HEK293 (cell line): ENCODE measurements around the gene LOX.

Experiments
- CTCF ChIA-PET: fragments of 350-600 bp; formaldehyde crosslinking; extraction: SDS; loops from one replicate; lab custom pipeline; 2021; ENCODE audit warnings: antibody characterized with exemption; lab: Yijun Ruan, JAX
- POLR2A ChIA-PET: fragments of 300-600 bp; formaldehyde crosslinking; extraction: SDS; loops from one replicate; lab custom pipeline; 2020; ENCODE audit warnings: antibody characterized with exemption, inconsistent platforms; lab: Yijun Ruan, JAX
- H3K27ac ChIP-seq: fragments of 200-500 bp; sonication (Bioruptor generic); 2 replicates; pipeline ENCODE4 v1.5.1; 2014; ENCODE audit warnings: low read depth, low read length, control low read depth, inconsistent platforms; ENCODE audit errors: extremely low read depth
- H3K36me3 ChIP-seq, 2 experiments: fragments of 200-500 bp in 1 of 2; sonication (Bioruptor generic) in 1 of 2; 1 replicate in 1 of 2; 2 replicates in 1 of 2; pipeline ENCODE4 v1.5.1; 2014 to 2017; ENCODE audit warnings: inconsistent platforms in 2 of 2, low read length in 2 of 2; ENCODE audit not compliant: control insufficient read depth in 2 of 2, insufficient read depth in 1 of 2
- H3K4me1 ChIP-seq: fragments of 200-500 bp; sonication (Bioruptor generic); 2 replicates; pipeline ENCODE4 v1.5.1; 2014; ENCODE audit warnings: mild to moderate bottlenecking, low read length, inconsistent platforms; ENCODE audit not compliant: control insufficient read depth, insufficient read depth
- H3K4me3 ChIP-seq: 2 replicates; pipeline ENCODE4 v1.5.1; 2011; ENCODE audit warnings: low read depth, mild to moderate bottlenecking, control low read depth, low read length, moderate library complexity
- H3K9me3 ChIP-seq: fragments of 200-500 bp; sonication (Bioruptor generic); 2 replicates; pipeline ENCODE4 v1.5.1; 2014; ENCODE audit warnings: low read depth, low read length, inconsistent platforms; ENCODE audit not compliant: control insufficient read depth, insufficient read depth
- EGR2 ChIP-seq: fragments of 450-650 bp; formaldehyde crosslinking; IDR thresholded peaks from 2 replicates; pipeline ENCODE4 v1.5.1; 2016; ENCODE audit warnings: low read depth, missing biosample characterization, missing genetic modification characterization
- GFI1B ChIP-seq: fragments of 450-650 bp; formaldehyde crosslinking; IDR thresholded peaks from 2 replicates; pipeline ENCODE4 v1.5.1; 2016; ENCODE audit warnings: missing biosample characterization, missing genetic modification characterization
- PRDM1 ChIP-seq: fragments of 450-650 bp; formaldehyde crosslinking; IDR thresholded peaks from 2 replicates; pipeline ENCODE4; 2016; ENCODE audit warnings: missing biosample characterization, missing genetic modification characterization
- YY1 ChIP-seq: fragments of 450-650 bp; formaldehyde crosslinking; IDR thresholded peaks from 2 replicates; pipeline ENCODE4 v1.5.1; 2018; ENCODE audit warnings: missing biosample characterization, missing genetic modification characterization
- ZNF174 ChIP-seq: fragments of 450-650 bp; formaldehyde crosslinking; IDR thresholded peaks from 2 replicates; pipeline ENCODE4 v1.5.0; 2017; ENCODE audit warnings: missing biosample characterization, mild to moderate bottlenecking, missing genetic modification characterization
- ZNF175 ChIP-seq: fragments of 450-650 bp; formaldehyde crosslinking; IDR thresholded peaks from 2 replicates; pipeline ENCODE4 v1.5.1; 2016; ENCODE audit warnings: missing biosample characterization, missing genetic modification characterization
- ZNF341 ChIP-seq: fragments of 450-650 bp; formaldehyde crosslinking; IDR thresholded peaks from 2 replicates; pipeline ENCODE4; 2016; ENCODE audit warnings: low read depth, missing biosample characterization, missing genetic modification characterization
- ZNF391 ChIP-seq: fragments of 450-650 bp; formaldehyde crosslinking; IDR thresholded peaks from 2 replicates; pipeline ENCODE4 v1.5.1; 2016; ENCODE audit warnings: low read depth, missing biosample characterization, missing genetic modification characterization, borderline replicate concordance
- ZNF629 ChIP-seq: fragments of 450-650 bp; formaldehyde crosslinking; IDR thresholded peaks from 2 replicates; pipeline ENCODE4 v1.5.1; 2017; ENCODE audit warnings: missing biosample characterization, missing genetic modification characterization
- ZNF658 ChIP-seq: fragments of 450-650 bp; formaldehyde crosslinking; IDR thresholded peaks from 2 replicates; pipeline ENCODE4; 2016; ENCODE audit warnings: missing biosample characterization, missing genetic modification characterization
- ZNF777 ChIP-seq: fragments of 450-650 bp; formaldehyde crosslinking; IDR thresholded peaks from 2 replicates; pipeline ENCODE4 v1.5.1; 2017; ENCODE audit warnings: missing biosample characterization, missing genetic modification characterization, borderline replicate concordance
- ZNF791 ChIP-seq: fragments of 450-650 bp; formaldehyde crosslinking; IDR thresholded peaks from 2 replicates; pipeline ENCODE4 v1.5.1; 2016; ENCODE audit warnings: missing biosample characterization, missing genetic modification characterization
- TF ChIP-seq, protein P1 (sequence below): fragments of 450-650 bp; formaldehyde crosslinking; IDR thresholded peaks from 2 replicates; pipeline ENCODE4 v1.5.1; 2016; ENCODE audit warnings: missing biosample characterization, missing genetic modification characterization
- TF ChIP-seq, protein P2 (sequence below): fragments of 450-650 bp; IDR thresholded peaks from 2 replicates; pipeline ENCODE4 v1.5.1; 2018; ENCODE audit warnings: missing biosample characterization, mild to moderate bottlenecking, missing genetic modification characterization
- TF ChIP-seq, protein P3 (sequence below): fragments of 450-650 bp; formaldehyde crosslinking; IDR thresholded peaks from 2 replicates; pipeline ENCODE4 v1.5.1; 2016; ENCODE audit warnings: missing biosample characterization, missing genetic modification characterization
- TF ChIP-seq, protein P4 (sequence below): fragments of 450-650 bp; formaldehyde crosslinking; IDR thresholded peaks from 2 replicates; pipeline ENCODE4 v1.5.1; 2016; ENCODE audit warnings: missing biosample characterization, missing genetic modification characterization
- TF ChIP-seq, protein P5 (sequence below): fragments of 450-650 bp; formaldehyde crosslinking; IDR thresholded peaks from 2 replicates; pipeline ENCODE4 v1.5.1; 2017; ENCODE audit warnings: missing biosample characterization, missing genetic modification characterization
- TF ChIP-seq, protein P6 (sequence below): fragments of 450-650 bp; formaldehyde crosslinking; IDR thresholded peaks from 2 replicates; pipeline ENCODE4 v1.5.1; 2016; ENCODE audit warnings: missing biosample characterization, missing genetic modification characterization

Gene LOX

DNA sequence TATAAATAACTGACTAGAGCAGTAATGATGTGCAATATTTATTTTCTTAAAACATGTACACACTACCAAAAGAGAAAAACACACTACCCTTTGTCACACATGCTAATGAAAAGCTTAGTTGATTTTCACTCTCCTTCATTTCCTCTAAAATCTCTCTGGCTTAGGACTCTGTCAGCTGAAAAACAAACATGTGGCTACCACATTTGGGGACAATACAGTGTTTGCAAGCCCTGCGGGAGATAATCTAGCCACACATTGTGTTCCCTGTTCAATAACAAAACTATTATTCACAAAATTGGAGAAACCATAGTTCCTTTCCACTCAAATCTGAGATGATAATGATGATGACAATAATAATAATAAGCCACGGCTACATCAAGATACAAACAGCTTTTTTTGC is 3.5 kb upstream of the LOX start:
- H3K4me1 ChIP-seq: peaks cover 3% of the 10 kb centered on the region; the same call in 1 of the 2 replicates
- TF ChIP-seq, protein P1, sequence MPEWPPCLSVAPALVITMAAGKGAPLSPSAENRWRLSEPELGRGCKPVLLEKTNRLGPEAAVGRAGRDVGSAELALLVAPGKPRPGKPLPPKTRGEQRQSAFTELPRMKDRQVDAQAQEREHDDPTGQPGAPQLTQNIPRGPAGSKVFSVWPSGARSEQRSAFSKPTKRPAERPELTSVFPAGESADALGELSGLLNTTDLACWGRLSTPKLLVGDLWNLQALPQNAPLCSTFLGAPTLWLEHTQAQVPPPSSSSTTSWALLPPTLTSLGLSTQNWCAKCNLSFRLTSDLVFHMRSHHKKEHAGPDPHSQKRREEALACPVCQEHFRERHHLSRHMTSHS (tag by site-specific recombination): no peak
- TF ChIP-seq PRDM1 (tag by site-specific recombination) (no peak), ZNF629 (tag by site-specific recombination) (no peak), ZNF658 (tag by site-specific recombination) (no peak), YY1 (tag by site-specific recombination) (no peak), EGR2 (tag by site-specific recombination) (no peak), ZNF791 (tag by site-specific recombination) (no peak), GFI1B (tag by site-specific recombination) (no peak), ZNF391 (no peak), ZNF175 (tag by site-specific recombination) (no peak)
- TF ChIP-seq, protein P2, sequence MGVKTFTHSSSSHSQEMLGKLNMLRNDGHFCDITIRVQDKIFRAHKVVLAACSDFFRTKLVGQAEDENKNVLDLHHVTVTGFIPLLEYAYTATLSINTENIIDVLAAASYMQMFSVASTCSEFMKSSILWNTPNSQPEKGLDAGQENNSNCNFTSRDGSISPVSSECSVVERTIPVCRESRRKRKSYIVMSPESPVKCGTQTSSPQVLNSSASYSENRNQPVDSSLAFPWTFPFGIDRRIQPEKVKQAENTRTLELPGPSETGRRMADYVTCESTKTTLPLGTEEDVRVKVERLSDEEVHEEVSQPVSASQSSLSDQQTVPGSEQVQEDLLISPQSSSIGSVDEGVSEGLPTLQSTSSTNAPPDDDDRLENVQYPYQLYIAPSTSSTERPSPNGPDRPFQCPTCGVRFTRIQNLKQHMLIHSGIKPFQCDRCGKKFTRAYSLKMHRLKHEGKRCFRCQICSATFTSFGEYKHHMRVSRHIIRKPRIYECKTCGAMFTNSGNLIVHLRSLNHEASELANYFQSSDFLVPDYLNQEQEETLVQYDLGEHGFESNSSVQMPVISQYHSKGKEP (tag by site-specific recombination): no peak
- TF ChIP-seq, protein P3, sequence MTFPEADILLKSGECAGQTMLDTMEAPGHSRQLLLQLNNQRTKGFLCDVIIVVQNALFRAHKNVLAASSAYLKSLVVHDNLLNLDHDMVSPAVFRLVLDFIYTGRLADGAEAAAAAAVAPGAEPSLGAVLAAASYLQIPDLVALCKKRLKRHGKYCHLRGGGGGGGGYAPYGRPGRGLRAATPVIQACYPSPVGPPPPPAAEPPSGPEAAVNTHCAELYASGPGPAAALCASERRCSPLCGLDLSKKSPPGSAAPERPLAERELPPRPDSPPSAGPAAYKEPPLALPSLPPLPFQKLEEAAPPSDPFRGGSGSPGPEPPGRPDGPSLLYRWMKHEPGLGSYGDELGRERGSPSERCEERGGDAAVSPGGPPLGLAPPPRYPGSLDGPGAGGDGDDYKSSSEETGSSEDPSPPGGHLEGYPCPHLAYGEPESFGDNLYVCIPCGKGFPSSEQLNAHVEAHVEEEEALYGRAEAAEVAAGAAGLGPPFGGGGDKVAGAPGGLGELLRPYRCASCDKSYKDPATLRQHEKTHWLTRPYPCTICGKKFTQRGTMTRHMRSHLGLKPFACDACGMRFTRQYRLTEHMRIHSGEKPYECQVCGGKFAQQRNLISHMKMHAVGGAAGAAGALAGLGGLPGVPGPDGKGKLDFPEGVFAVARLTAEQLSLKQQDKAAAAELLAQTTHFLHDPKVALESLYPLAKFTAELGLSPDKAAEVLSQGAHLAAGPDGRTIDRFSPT (tag by site-specific recombination): no peak
- TF ChIP-seq, protein P4, sequence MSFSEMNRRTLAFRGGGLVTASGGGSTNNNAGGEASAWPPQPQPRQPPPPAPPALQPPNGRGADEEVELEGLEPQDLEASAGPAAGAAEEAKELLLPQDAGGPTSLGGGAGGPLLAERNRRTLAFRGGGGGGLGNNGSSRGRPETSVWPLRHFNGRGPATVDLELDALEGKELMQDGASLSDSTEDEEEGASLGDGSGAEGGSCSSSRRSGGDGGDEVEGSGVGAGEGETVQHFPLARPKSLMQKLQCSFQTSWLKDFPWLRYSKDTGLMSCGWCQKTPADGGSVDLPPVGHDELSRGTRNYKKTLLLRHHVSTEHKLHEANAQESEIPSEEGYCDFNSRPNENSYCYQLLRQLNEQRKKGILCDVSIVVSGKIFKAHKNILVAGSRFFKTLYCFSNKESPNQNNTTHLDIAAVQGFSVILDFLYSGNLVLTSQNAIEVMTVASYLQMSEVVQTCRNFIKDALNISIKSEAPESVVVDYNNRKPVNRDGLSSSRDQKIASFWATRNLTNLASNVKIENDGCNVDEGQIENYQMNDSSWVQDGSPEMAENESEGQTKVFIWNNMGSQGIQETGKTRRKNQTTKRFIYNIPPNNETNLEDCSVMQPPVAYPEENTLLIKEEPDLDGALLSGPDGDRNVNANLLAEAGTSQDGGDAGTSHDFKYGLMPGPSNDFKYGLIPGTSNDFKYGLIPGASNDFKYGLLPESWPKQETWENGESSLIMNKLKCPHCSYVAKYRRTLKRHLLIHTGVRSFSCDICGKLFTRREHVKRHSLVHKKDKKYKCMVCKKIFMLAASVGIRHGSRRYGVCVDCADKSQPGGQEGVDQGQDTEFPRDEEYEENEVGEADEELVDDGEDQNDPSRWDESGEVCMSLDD (tag by site-specific recombination): no peak
- H3K4me3 ChIP-seq: no peak overlapping the region
- no peaks in the 10 kb centered on the region for H3K36me3 ChIP-seq
- POLR2A ChIA-PET: no interaction called here
- H3K27ac ChIP-seq: no peak overlapping the region
- no peaks in the 10 kb centered on the region for H3K9me3 ChIP-seq
- CTCF ChIA-PET: interaction anchor here (0.6 to 2.6 kb wide), 2 partner anchors 11 to 632 kb away, joined by 3 to 13 read pairs; no protein-coding TSS in a partner anchor

DNA sequence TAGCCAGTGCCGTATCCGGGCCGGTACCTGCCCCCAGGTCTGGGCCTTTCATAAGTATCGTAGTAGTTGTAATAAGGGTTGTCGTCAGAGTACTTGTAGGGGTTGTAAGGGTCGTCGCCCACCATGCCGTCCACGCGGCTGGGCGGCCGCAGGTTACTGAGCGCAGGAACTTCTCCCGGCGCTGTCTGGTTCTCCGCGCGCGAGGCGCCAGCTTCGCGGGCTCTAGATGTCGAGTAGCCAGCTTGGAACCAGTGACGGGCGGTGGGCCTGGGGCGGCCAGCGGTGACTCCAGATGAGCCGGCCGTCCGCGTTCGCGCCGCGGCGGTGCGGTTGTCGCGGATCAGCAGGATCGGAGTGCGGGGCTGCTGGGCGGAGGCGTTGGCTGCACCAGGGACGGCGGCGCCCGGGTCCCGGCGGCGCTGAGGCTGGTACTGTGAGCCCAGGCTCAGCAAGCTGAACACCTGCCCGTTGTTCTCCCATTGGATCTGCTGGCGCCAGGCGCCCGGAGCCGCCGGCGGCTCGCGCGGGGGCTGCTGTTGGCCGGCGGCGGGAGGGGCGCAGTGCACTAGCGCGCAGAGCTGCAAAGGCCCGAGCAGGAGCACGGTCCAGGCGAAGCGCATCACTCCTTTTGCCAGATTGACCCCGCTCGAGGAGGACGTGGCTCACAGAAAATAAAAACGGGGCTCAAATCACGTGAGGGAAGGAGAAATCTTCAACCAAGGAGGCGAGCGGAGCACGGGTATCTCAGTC is 518 bp downstream of the LOX start:
- ChIA-PET CTCF (interaction anchor here (0.6 to 3.0 kb wide), 12 partner anchors 9 to 622 kb away, joined by 3 to 23 read pairs (median 4); partner anchors contain the start of gene SRFBP1), POLR2A (no interaction called here)
- Histone ChIP-seq H3K4me1 (peaks cover 3% of the 10 kb centered on the region; the same call in 1 of the 2 replicates), H3K4me3 (peak overlapping the region; percentile 36), H3K9me3 (no peaks in the 10 kb centered on the region), H3K27ac (peak overlapping the region; percentile 63; the same call in 1 of the 2 replicates), H3K36me3 (peaks cover 0 to 6% of the 10 kb centered on the region in 2 experiments; a peak in 1 of 3 replicates)
- TF ChIP-seq, protein P5, sequence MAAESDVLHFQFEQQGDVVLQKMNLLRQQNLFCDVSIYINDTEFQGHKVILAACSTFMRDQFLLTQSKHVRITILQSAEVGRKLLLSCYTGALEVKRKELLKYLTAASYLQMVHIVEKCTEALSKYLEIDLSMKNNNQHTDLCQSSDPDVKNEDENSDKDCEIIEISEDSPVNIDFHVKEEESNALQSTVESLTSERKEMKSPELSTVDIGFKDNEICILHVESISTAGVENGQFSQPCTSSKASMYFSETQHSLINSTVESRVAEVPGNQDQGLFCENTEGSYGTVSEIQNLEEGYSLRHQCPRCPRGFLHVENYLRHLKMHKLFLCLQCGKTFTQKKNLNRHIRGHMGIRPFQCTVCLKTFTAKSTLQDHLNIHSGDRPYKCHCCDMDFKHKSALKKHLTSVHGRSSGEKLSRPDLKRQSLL: 0 out of 2 replicates have a peak, but pooled peaks have one; percentile 4
- peak; percentile 82; the same call in 1 of the 2 replicates for TF ChIP-seq ZNF777 (tag by site-specific recombination)
- peak; percentile 76 for TF ChIP-seq ZNF341 (tag by site-specific recombination)
- TF ChIP-seq, protein P6, sequence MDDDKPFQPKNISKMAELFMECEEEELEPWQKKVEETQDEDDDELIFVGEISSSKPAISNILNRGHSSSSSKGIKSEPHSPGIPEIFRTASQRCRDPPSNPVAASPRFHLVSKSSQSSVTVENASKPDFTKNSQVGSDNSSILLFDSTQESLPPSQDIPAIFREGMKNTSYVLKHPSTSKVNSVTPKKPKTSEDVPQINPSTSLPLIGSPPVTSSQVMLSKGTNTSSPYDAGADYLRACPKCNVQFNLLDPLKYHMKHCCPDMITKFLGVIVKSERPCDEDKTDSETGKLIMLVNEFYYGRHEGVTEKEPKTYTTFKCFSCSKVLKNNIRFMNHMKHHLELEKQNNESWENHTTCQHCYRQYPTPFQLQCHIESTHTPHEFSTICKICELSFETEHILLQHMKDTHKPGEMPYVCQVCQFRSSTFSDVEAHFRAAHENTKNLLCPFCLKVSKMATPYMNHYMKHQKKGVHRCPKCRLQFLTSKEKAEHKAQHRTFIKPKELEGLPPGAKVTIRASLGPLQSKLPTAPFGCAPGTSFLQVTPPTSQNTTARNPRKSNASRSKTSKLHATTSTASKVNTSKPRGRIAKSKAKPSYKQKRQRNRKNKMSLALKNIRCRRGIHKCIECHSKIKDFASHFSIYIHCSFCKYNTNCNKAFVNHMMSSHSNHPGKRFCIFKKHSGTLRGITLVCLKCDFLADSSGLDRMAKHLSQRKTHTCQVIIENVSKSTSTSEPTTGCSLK (tag by site-specific recombination): no peak
- TF ChIP-seq ZNF174 (tag by site-specific recombination): no peak
- TF ChIP-seq, protein P4 (tag by site-specific recombination): 0 out of 2 replicates have a peak, but pooled peaks have one; percentile 30
